PC-9 (cell line): ENCODE measurements around the gene SLC7A9. TPM values are rescaled to one million over a fixed set of nuclear protein-coding genes. Genes with fewer than 3 reads are reported as not detected.
A peak's percentile ranks its signal among the peaks of the same experiment; 100 is the strongest.

Source experiments
- BruUV-seq: library from RNA; stranded (reverse); fragments of 400-500 nt; replicated peaks from 2 replicates; lab custom pipeline; 2021; lab: Mats Ljungman, UMichigan
- CTCF ChIA-PET: fragments of 300-600 bp; sonication (Branson Sonifier 250); formaldehyde crosslinking; loops from one replicate; lab custom pipeline; 2022; ENCODE audit warnings: antibody characterized with exemption; lab: Charles Lee
- POLR2A ChIA-PET: fragments of 300-600 bp; sonication (Branson Sonifier 250); formaldehyde crosslinking; loops from one replicate; lab custom pipeline; 2022; ENCODE audit warnings: antibody characterized with exemption; ENCODE audit not compliant: unreplicated experiment; lab: Charles Lee
- DNase-seq, 2 experiments: peaks; one replicate each; pipeline versions ENCODE4 v3.0.0 to v3.0.0-alpha.2; 2015 to 2022; ENCODE audit warnings: mixed read lengths in 1 of 2
- H2AFZ ChIP-seq: fragments of 200-600 bp; sonication (generic); 2 replicates; pipeline ENCODE4 v1.8.1; 2017; ENCODE audit warnings: antibody characterized with exemption
- H3F3A ChIP-seq: fragments of 200-600 bp; sonication (generic); 2 replicates; pipeline ENCODE4 v1.8.1; 2017; ENCODE audit warnings: antibody characterized with exemption, mild to moderate bottlenecking, low read depth; ENCODE audit not compliant: insufficient read depth
- H3K27ac ChIP-seq: fragments of 200-600 bp; sonication (generic); 2 replicates; pipeline ENCODE4 v1.6.1; 2016; ENCODE audit warnings: mixed run types
- H3K27me3 ChIP-seq: fragments of 200-600 bp; sonication (generic); 2 replicates; pipeline ENCODE4 v1.6.1; 2016; ENCODE audit warnings: low read depth, mixed run types; ENCODE audit not compliant: insufficient read depth
- H3K36me3 ChIP-seq: fragments of 200-600 bp; sonication (generic); 2 replicates; pipeline ENCODE4 v1.6.1; 2016; ENCODE audit warnings: low read depth, mixed run types
- H3K4me1 ChIP-seq: fragments of 200-600 bp; sonication (generic); replicated peaks from 2 replicates; pipeline ENCODE4 v1.6.1; 2016; ENCODE audit warnings: mixed run types; ENCODE audit not compliant: insufficient read depth
- H3K4me2 ChIP-seq: fragments of 200-600 bp; sonication (generic); 2 replicates; pipeline ENCODE4 v1.6.1; 2017; ENCODE audit warnings: mixed run types
- H3K4me3 ChIP-seq: fragments of 200-600 bp; sonication (generic); 2 replicates; pipeline ENCODE4 v1.6.1; 2016; ENCODE audit warnings: mixed run types
- H3K79me2 ChIP-seq: fragments of 200-600 bp; sonication (generic); 2 replicates; pipeline ENCODE4 v1.6.1; 2017; ENCODE audit warnings: low read depth, mixed run types
- H3K9me2 ChIP-seq: fragments of 200-600 bp; sonication (generic); 2 replicates; pipeline ENCODE4 v1.8.1; 2017; ENCODE audit warnings: mild to moderate bottlenecking; ENCODE audit not compliant: insufficient read depth
- H3K9me3 ChIP-seq: fragments of 200-600 bp; sonication (generic); 2 replicates; pipeline ENCODE4 v1.8.1; 2016; ENCODE audit warnings: low read depth; ENCODE audit not compliant: insufficient read depth
- H4K20me1 ChIP-seq: fragments of 200-600 bp; sonication (generic); 2 replicates; pipeline ENCODE4 v1.8.1; 2017; ENCODE audit not compliant: insufficient read depth
- EZH2 ChIP-seq: fragments of 200-600 bp; sonication (generic); IDR thresholded peaks from 2 replicates; pipeline ENCODE4 v1.8.0; 2017; ENCODE audit warnings: antibody characterized with exemption, low read depth
- intact Hi-C: fragments of 100-400 bp; cut with micrococcal nuclease; formaldehyde crosslinking; loops from one replicate; pipeline ENCODE4 v1.10.0; 2022; ENCODE audit not compliant: unreplicated experiment
- total RNA-seq: library from RNA; stranded (reverse); gene quantifications from 2 replicates; pipeline ENCODE4 v1.2.3, GENCODE V29; 2021
- TF ChIP-seq, protein P1 (sequence below): fragments of 200-600 bp; sonication (generic); conservative IDR thresholded peaks from 2 replicates; pipeline ENCODE4 v1.6.1; 2017; ENCODE audit warnings: mixed run types, antibody characterized with exemption, mild to moderate bottlenecking, moderate library complexity

SLC7A9 gene
- total RNA-seq, 1 experiment from 2014 or later: 0.33 TPM

DNA sequence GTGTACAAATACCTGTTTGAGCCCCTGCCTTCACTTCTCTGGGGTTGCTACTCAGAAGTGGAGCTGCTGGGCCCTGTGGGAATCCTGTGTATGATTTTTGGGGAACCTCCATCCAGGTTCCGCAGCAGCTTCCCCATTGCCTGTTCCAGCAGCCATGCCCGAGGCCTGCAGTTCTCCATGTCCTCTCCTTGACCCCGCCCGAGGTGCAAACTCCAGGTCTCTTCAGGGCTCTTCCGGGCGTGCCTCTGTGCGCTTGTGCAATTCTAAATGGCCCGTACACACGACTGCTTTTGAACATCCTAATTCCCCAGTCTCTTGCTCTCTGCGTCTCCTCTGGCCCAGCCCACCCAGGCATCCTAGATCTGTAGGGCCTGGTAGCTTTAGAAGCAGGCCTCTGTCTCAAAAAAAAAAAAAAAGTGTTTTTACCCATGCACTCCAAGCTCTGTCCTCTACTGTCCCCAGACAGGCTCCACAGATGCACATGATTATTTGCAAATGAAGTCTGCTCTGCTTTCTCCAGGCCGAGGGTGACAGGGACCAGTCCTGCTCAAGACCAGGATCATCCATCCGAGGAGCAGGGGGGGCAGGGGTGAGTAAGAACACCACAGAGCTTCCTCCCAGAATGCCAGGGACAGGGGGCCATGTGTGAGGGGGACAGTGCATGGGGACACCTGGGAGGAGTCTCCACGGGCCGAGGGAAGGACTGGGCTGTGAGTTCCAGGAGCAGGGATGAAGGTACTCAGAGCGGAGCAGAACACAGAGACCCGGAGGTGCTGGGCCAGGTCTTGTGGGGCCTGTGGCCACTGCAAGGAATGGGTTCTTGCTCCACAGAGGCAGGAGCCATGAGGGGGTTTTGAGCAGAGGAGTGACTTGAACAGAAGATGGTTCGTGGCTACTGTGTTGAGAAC, 51.7 kb downstream of the SLC7A9 start:
- no peaks in the 10 kb centered on the region for H3K36me3 ChIP-seq
- ChIA-PET CTCF (no interaction called here), POLR2A (no interaction called here)
- no peak overlapping the region for H3K4me3 ChIP-seq
- H3K9me2 ChIP-seq: no peaks in the 10 kb centered on the region
- BruUV-seq: no TSS peak
- no peak overlapping the region for H3K4me2 ChIP-seq
- H4K20me1 ChIP-seq: no peaks in the 10 kb centered on the region
- H3F3A ChIP-seq: no peaks in the 10 kb centered on the region
- no peak overlapping the region for H2AFZ ChIP-seq
- H3K27ac ChIP-seq: no peak overlapping the region
- DNase-seq: peak in 1 of 2 experiments; percentile 11
- H3K79me2 ChIP-seq: no peaks in the 10 kb centered on the region
- peaks cover 6% of the 10 kb centered on the region; the same call in 1 of the 2 replicates for H3K27me3 ChIP-seq
- TF ChIP-seq, protein P1, sequence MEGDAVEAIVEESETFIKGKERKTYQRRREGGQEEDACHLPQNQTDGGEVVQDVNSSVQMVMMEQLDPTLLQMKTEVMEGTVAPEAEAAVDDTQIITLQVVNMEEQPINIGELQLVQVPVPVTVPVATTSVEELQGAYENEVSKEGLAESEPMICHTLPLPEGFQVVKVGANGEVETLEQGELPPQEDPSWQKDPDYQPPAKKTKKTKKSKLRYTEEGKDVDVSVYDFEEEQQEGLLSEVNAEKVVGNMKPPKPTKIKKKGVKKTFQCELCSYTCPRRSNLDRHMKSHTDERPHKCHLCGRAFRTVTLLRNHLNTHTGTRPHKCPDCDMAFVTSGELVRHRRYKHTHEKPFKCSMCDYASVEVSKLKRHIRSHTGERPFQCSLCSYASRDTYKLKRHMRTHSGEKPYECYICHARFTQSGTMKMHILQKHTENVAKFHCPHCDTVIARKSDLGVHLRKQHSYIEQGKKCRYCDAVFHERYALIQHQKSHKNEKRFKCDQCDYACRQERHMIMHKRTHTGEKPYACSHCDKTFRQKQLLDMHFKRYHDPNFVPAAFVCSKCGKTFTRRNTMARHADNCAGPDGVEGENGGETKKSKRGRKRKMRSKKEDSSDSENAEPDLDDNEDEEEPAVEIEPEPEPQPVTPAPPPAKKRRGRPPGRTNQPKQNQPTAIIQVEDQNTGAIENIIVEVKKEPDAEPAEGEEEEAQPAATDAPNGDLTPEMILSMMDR: no peak
- no peak for TF ChIP-seq EZH2
- H3K4me1 ChIP-seq: 0 out of 2 replicates have a peak, but pooled peaks cover 5% of the 10 kb centered on the region
- no peaks in the 10 kb centered on the region for H3K9me3 ChIP-seq
- intact Hi-C loops: no loop called here

DNA sequence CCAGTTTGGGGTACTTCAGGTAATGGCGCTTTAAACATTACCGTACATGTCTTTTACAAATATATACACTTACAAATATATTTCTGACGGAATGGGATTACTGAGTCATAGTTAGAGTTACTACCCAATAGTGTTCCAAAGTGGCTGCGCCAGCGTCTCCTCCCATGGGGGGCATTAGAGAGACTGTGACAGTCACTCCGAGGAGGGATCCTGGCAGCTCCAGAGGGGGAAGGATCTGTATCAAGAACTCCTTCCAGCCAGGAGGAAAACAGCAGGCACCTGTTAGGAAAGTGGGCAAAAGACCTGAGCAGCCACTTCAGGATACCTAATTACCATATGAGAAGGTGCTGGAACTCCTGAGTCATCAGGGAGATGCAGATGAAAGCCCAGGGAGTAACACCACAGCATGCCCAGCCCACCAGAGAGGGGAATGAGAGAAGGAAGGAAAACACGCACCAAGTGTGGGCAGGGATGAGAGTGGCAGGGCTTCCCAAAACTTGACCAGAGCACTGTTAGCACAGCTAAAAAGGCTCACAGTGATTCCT, 52.9 kb downstream of the SLC7A9 start:
- intact Hi-C loops: no loop called here

DNA sequence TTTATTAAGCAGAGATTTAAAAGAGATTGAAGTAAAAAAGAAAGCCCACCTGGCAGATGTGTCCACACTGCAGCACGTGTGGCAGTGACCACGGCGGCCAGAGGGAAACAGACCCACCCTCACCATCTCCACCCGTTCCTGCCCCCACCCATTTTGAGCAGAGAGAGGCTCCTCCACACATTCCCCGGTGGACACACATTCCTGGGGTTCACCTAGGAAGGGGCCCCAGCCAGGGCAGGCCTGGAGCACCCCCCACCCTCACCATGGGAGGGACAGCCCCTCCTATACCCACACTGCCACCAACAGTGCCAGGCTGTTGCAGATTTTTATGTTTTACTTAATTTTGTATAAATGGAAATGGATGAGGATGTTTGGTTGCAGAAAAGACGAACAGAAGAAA, 54.9 kb downstream of the SLC7A9 start:
- Histone ChIP-seq H3K9me3 (no peaks in the 10 kb centered on the region), H3K27me3 (0 out of 2 replicates have a peak, but pooled peaks cover 3% of the 10 kb centered on the region), H3F3A (no peaks in the 10 kb centered on the region), H3K4me1 (0 out of 2 replicates have a peak, but pooled peaks cover 12% of the 10 kb centered on the region), H3K79me2 (no peaks in the 10 kb centered on the region), H3K9me2 (no peaks in the 10 kb centered on the region), H3K27ac (no peak overlapping the region), H2AFZ (no peak overlapping the region), H4K20me1 (no peaks in the 10 kb centered on the region), H3K4me2 (no peak overlapping the region), H3K4me3 (no peak overlapping the region), H3K36me3 (no peaks in the 10 kb centered on the region)
- BruUV-seq: no TSS peak
- TF ChIP-seq EZH2: no peak
- TF ChIP-seq, protein P1: no peak
- ChIA-PET CTCF (no interaction called here), POLR2A (no interaction called here)
- intact Hi-C loops: no loop called here
- no peak for DNase-seq

More for the DNA sequence above, 52.9 kb downstream of the SLC7A9 start:
- CTCF ChIA-PET: no interaction called here
- no TSS peak for BruUV-seq
- TF ChIP-seq, protein P1: no peak
- TF ChIP-seq EZH2: no peak
- 0 out of 2 replicates have a peak, but pooled peaks cover 12% of the 10 kb centered on the region for H3K4me1 ChIP-seq
- no peak overlapping the region for H3K4me2 ChIP-seq
- H4K20me1 ChIP-seq: no peaks in the 10 kb centered on the region
- peak in 1 of 2 experiments; percentile 6 for DNase-seq
- H3F3A ChIP-seq: no peaks in the 10 kb centered on the region
- POLR2A ChIA-PET: no interaction called here
- no peaks in the 10 kb centered on the region for H3K36me3 ChIP-seq
- H3K27me3 ChIP-seq: peaks cover 6% of the 10 kb centered on the region; the same call in 1 of the 2 replicates
- no peak overlapping the region for H3K27ac ChIP-seq
- H2AFZ ChIP-seq: no peak overlapping the region
- no peaks in the 10 kb centered on the region for H3K9me3 ChIP-seq
- no peak overlapping the region for H3K4me3 ChIP-seq
- H3K79me2 ChIP-seq: no peaks in the 10 kb centered on the region
- no peaks in the 10 kb centered on the region for H3K9me2 ChIP-seq
